CD4-positive, alpha-beta T cell treated with Interferon gamma for 1 hour (primary cell): Measurements from ENCODE around the gene UFSP2.
A peak's percentile ranks its signal among the peaks of the same experiment; 100 is the strongest.

Experiments used
- DNase-seq: peaks from one replicate; pipeline ENCODE4 v3.0.0-alpha.2; 2020

Gene UFSP2

DNA sequence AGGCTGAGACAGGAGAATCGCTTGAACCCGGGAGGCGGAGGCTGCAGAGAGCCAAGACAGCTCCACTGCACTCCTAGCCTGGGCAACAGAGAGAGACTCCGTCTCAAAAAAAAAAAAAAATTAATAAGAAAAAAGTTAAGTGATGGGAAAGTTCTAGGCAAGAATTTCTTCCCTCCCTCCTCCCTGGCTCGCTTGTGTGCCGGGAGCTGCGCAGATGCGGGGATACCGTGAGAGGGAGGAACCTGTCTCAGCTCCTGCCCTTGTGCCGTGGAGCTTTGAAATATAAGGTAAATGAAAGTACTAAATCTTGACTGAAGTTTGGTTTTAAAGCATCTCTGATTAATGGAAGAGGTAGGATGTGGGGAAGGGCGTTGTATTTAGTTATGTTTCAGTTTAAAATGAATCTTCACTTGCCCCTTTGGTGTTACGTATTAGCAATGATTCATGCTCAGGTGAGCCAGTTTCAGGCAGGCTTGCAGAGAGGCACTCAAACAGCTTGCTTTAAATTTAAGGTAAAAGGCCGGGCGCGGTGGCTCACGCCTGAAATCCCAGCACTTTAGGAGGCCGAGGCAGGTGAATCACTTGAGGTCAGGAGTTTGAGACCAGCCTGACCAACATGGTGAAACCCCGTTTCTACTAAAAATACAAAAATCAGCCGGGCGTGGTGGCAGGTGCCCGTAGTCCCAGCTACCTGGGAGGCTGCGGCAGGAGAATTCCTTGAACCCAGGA is 1.4 kb upstream of the UFSP2 start:
- no peak for DNase-seq

DNA sequence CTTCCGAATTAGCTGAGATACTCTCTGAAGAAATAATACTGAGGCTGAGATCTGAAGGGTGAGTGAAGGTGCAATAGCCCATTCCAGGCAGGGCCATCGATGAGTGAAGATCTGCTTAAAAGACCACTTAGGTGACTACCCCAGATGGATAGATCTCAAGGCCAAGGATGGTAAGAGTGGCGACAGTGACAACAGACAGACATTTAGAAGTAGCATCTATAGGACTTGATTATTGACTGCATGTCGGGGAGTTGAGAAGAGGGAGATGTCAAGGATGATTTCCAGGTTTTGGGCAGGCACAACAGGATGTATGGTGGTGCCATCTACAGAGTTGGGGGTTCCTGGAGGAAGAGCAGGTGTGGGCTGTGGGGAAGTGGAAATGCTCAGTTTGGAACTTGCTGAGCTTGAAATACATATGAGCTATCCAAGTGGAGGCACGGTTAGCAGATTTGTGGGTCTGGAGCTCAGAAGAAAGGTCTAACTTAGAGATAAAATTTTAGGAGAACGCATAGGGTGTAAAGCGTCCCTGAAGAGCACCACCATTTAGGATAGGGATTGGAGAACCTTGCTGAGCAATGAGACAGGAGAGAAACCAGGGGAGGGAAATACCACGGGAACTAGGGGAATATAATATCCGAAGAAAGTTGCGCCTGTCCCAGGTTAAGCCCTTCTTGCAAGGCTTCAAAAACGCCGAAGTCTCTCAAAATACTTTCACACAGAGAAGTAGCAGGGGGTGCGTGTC is 688 bp downstream of the UFSP2 start:
- DNase-seq = no peak

DNA sequence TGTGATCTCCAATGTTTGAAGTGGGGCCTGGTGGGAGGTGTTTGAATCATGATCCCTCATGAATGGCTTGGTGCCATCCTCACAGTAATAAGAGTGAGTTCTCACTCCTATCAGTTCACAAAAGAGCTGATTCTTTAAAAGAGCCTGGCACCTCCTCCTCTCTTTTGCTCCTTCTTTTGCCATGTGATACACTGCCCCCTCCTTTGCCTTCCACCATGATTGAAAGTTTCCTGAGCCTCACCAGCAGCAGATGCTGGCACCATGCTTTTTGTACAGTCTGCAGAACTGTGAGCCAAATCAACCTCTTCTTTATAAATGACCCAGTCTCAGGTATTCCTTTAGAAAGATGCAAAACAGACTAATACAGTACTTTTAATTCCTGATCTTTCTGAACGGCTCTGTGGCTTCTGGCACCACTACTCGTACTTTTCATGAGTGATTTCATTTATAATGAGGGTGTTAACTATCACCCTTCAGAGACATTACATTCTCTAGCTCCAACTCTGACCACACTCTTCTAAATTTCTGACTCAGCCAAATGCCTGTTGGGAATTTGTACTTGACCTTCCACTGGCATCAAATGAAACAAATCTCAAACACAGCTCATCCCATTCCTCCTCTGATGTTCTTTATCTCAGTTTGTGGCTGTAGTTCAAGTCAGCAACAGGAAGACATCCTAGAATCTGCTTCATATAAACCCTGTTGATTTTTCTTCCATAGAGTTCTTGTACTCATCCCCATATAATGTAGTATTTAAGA is 4.2 kb downstream of the UFSP2 start:
- no peak for DNase-seq

DNA sequence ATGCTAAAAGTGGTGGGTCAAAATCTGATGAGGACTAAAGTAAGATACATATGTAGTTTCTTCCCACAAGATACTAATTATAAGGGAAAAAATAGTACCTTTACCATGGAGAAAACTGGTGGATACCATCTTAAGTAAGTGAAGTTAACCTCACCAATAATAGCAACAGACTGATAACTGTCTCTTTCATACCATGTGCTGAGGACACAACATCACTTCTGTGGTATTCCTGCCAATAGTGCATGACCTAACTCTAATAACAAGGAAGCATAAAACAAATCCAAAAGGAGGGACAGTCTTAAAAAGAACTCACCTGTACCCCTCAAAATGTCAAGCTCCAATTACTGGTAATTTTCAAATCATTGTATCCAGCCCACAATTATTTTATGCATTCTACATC is 8.8 kb downstream of the UFSP2 start:
- DNase-seq = no peak

GRCh38 chr4:185412412-185412811 is 13.4 kb downstream of the UFSP2 start:
- DNase-seq = no peak

- no peak for DNase-seq
Observed at GRCh38 chr4:185411849-185412248, 13.9 kb downstream of the UFSP2 start.

GRCh38 chr4:185408432-185408831 is 17.3 kb downstream of the UFSP2 start:
- no peak for DNase-seq

- no peak for DNase-seq
Observed at GRCh38 chr4:185405296-185405999, 20.3 kb downstream of the UFSP2 start.

DNA sequence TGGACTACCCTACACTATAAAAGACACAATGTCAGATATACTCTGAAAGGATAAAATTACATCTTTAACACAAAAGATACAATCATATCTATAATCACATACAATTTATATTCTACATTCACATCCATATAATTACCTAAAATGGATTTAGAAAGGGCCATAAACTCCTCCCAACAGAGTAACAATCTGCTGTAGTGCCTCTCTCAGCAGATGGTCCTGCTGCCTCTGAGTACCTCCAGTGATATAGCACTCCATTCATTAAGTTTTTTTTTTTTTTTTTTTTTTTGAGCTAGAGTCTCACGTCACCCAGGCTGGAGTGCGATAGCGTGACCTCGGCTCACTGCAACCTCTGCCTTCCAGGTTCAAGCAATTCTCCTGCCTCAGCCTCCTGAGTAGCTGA is 21.7 kb downstream of the UFSP2 start:
- no peak for DNase-seq

DNA sequence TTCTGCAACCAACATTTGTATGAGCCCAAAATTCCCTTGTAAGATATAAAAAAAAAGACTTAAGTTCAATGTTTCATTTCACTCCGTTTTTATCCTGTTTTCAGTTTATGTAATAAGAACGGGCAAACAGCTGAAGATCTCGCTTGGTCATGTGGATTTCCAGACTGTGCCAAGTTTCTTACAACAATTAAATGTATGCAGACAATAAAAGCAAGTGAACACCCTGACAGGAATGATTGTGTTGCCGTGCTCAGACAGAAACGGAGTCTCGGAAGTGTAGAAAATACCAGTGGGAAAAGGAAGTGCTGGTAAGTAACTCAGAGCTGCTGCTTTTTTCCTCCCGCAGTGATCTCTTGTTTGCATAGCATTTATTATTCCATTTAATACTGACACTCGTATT is 26.3 kb downstream of the UFSP2 start:
- DNase-seq = no peak

DNA sequence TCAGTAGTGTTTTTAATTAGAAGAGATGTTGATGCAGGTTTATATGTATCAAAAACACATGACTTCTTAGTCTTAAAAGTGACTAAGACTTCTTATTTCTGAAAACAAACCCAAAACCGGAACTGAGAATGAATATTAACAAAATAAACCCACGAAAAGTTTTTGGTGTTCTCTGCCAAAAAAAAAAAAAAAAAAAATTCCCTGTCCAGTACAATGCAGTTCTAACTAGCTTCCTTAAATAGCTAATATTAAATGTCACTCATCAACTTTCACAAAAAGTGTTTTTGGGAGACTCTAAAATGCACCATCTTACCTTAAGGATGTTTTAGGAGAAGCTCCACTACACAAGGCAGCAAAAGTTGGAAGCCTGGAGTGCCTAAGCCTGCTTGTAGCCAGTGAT is 27.1 kb downstream of the UFSP2 start:
- DNase-seq = no peak

GRCh38 chr4:185396724-185397385 is 28.9 kb downstream of the UFSP2 start, which contains the start of gene ANKRD37:
TSS of gene ANKRD37 (plus strand) at chr4:185396841. CDS start at chr4:185396924, 83 bp downstream.
- DNase-seq = no peak

DNA sequence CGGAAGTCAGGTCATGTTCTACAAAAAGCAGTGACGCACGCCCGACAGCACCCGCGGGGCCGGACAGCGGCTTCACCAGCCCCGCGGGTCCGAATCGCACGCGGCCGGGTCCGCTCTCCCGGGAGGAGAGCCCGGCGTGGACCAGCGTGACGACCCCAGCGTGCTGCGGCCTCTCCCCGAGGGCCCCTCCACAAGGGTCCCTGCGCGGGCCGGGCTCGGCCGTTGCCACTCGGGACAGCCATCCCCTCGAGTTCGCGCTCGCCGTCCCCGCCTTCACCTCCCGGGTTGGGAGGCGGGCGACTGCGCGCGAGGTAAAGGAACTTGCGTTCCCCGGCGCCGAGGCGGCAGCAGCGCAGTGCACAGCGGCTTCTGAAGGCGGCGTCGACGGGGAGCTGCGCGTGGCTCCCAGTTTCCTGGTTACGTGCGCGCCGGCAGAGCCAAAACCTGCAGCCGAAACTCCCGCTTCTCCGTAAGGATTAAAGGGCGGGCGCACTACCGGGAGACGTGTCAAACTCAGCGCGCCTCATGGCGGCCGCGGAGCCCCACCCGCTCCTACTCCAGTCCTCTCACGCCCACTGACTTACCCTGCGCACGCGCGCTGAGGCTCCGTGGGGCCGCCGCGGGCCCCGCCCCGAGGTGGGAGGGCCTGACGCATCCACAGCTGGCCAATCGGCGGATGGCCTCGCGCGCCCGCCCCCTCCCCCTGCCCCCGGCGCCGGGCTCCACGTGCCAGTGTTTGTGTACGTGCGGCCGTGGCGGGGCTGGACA is 29.6 kb downstream of the UFSP2 start:
- DNase-seq = peak; percentile 96

DNA sequence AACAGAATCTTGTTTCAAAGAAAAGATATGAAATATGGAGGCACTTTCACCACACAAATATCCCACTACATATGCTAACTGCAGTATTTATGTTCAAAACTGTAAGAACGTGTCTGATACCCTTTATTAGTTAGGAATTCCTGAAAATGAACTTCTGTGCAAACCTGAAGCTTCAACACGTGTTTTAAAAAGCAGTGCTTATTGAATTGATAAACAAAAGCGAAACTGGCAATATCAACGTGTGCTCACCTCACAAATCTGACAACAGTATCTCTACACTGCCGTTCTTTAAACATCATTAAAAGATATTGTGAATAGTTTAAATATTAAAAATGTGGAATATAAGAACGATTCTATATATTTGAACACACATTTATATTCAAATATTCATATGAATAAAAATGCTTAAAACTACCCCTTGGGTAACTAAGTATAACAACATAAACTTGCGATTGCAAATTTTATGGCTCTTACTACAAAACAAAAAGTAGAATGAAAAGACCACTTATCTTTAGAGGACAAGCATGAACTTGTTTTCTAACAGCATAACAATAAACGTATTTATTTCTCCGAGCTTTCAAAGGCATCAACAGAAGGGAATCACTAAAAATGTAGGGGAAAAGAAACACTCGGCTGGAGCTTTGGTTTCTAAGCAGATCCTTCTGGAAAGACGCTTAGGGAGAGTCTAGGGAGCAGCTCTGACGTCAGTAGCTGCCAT is 30.4 kb downstream of the UFSP2 start, which contains the start of gene LRP2BP:
Gene LRP2BP, minus strand, starts transcription at position 687 of the 718 bp plus-strand sequence. CDS start 17,738 bp downstream, outside the sequence.
- DNase-seq = no peak

DNA sequence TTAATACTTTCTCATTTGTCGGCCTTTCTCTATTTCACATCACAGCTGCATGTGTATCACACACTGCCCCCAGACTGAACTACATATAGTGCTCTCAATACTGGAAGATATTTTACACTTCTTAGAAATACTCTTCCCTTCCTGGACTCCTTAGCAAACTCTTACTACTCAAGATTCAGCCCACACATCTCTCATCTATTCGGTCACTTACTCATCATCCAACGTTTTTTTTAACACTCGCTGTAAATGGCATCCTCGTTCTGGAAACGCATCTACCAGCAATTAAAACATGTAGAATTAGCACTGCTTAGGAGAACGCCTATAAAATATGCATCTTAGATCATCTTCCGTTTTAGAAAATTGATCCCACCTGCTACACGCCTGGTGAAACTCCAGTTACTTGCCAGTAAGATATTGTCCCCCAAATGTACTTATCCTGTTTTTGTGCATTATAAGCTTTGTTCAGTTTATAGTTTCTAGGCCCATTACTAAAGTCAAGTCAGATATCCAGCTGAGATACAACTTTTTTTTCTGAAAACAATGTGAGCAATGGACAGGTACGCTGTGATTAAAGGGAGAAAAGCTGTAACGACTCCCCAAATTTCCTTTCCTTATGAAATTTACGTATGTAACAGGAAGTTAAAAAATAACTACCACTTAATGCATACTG is 31.1 kb downstream of the UFSP2 start:
- no peak for DNase-seq

DNA sequence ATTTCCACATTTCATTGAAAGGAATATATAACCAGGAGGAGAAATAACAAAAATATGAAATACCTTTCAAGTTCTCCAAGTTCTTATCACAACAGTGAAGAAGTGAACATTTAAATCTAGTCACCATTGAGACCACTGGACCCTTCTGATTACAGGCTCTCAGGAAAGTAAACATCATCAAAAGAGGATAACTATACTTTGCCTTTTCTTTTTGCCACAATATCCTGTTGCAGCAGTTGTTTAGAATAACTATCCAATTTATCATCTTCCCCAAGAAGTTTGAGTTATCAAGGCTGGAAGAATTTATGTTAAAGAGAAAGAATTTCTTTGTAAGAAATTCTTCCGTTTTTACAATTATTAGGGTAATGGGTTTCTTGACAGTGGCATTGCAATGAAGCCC is 33.6 kb downstream of the UFSP2 start:
- DNase-seq = no peak

- no peak for DNase-seq
Observed at GRCh38 chr4:185390941-185391340, 34.8 kb downstream of the UFSP2 start.

DNA sequence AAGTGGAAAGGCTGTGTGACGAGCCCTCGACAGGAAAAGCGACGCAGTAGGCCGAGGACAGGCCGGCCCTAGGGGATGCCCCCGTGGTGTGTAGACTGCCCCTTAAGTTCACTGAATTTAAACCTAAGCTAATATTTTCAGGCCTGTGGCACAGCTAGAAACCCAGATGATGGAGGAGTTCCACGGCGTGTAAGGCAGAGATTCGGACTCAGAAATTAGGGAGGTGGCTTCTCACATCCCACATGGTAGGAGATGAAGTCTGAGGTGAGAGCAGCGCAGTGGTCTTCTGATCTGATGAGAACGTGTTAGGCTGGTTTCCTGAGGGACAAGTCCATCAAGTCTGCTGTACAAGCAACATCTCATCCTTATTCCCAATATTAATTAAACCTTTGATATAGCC is 37.8 kb downstream of the UFSP2 start:
- no peak for DNase-seq

- no peak for DNase-seq
Observed at GRCh38 chr4:185384930-185385331, 40.8 kb downstream of the UFSP2 start.

DNA sequence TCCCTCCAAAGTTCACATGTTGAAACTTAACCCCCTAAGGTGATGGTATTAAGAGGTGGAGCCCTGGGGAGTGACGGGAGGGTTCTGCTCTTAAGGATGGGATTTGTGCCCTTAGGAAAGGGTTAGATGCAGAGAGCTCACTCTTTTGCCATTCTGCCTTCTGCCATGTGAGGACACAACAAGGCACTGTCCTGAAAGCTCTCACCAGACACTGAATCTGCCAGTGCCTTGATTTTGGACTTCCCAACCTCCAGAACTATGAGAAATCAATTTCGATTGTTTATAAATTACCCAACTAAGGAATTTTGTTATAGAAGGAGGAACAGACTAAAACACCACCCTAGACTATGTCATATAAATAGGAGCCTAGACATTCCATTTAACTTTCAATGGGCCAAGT is 41.7 kb downstream of the UFSP2 start:
- DNase-seq = no peak
